ENCODE measurements around the gene DCD.

DNA sequence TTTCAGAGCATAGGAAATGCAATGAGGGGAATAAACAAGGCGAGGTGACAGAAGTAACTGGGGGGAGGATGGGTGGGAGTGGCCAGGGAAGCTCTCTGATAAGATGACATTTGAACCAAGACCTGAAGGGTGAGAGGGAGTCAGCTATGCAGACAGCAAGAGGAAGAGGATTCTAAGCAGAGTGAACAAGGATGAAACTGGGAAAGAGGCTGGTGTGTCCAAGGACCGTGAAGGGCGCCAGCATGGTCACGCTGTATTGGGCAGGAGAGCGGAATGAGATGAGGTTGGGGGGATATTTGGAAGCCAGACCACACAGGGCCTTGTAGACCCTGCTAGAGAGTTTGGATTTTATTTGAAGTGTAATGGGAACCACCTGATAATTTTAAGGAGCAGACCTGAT, 49.2 kb downstream of the DCD start:
- no peak for TF ChIP-seq ZNF384 (IDR thresholded peaks at IDR 0.05; ENCODE audit: borderline replicate concordance, low read depth, low read length)
- TF ChIP-seq, protein P1, sequence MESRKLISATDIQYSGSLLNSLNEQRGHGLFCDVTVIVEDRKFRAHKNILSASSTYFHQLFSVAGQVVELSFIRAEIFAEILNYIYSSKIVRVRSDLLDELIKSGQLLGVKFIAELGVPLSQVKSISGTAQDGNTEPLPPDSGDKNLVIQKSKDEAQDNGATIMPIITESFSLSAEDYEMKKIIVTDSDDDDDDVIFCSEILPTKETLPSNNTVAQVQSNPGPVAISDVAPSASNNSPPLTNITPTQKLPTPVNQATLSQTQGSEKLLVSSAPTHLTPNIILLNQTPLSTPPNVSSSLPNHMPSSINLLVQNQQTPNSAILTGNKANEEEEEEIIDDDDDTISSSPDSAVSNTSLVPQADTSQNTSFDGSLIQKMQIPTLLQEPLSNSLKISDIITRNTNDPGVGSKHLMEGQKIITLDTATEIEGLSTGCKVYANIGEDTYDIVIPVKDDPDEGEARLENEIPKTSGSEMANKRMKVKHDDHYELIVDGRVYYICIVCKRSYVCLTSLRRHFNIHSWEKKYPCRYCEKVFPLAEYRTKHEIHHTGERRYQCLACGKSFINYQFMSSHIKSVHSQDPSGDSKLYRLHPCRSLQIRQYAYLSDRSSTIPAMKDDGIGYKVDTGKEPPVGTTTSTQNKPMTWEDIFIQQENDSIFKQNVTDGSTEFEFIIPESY (IDR thresholded peaks at IDR 0.05), result no peak
- TF ChIP-seq, protein P2, sequence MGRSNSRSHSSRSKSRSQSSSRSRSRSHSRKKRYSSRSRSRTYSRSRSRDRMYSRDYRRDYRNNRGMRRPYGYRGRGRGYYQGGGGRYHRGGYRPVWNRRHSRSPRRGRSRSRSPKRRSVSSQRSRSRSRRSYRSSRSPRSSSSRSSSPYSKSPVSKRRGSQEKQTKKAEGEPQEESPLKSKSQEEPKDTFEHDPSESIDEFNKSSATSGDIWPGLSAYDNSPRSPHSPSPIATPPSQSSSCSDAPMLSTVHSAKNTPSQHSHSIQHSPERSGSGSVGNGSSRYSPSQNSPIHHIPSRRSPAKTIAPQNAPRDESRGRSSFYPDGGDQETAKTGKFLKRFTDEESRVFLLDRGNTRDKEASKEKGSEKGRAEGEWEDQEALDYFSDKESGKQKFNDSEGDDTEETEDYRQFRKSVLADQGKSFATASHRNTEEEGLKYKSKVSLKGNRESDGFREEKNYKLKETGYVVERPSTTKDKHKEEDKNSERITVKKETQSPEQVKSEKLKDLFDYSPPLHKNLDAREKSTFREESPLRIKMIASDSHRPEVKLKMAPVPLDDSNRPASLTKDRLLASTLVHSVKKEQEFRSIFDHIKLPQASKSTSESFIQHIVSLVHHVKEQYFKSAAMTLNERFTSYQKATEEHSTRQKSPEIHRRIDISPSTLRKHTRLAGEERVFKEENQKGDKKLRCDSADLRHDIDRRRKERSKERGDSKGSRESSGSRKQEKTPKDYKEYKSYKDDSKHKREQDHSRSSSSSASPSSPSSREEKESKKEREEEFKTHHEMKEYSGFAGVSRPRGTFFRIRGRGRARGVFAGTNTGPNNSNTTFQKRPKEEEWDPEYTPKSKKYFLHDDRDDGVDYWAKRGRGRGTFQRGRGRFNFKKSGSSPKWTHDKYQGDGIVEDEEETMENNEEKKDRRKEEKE (IDR thresholded peaks at IDR 0.05), result no peak
- TF ChIP-seq, protein P3, sequence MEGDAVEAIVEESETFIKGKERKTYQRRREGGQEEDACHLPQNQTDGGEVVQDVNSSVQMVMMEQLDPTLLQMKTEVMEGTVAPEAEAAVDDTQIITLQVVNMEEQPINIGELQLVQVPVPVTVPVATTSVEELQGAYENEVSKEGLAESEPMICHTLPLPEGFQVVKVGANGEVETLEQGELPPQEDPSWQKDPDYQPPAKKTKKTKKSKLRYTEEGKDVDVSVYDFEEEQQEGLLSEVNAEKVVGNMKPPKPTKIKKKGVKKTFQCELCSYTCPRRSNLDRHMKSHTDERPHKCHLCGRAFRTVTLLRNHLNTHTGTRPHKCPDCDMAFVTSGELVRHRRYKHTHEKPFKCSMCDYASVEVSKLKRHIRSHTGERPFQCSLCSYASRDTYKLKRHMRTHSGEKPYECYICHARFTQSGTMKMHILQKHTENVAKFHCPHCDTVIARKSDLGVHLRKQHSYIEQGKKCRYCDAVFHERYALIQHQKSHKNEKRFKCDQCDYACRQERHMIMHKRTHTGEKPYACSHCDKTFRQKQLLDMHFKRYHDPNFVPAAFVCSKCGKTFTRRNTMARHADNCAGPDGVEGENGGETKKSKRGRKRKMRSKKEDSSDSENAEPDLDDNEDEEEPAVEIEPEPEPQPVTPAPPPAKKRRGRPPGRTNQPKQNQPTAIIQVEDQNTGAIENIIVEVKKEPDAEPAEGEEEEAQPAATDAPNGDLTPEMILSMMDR (IDR thresholded peaks at IDR 0.05 in 2 of 3, conservative IDR thresholded peaks at IDR 0.05 in 1 of 3; ENCODE audit: control insufficient read depth in 2 of 3, extremely low read depth in 1 of 3, insufficient read depth in 1 of 3, low read depth in 3 of 3, low read length in 3 of 3), result no peak
- TF ChIP-seq CHD2 (IDR thresholded peaks at IDR 0.05; ENCODE audit: borderline replicate concordance, low read depth, low read length), result no peak
- no peak for TF ChIP-seq LARP7 (IDR thresholded peaks at IDR 0.05)
- TF ChIP-seq, protein P4, sequence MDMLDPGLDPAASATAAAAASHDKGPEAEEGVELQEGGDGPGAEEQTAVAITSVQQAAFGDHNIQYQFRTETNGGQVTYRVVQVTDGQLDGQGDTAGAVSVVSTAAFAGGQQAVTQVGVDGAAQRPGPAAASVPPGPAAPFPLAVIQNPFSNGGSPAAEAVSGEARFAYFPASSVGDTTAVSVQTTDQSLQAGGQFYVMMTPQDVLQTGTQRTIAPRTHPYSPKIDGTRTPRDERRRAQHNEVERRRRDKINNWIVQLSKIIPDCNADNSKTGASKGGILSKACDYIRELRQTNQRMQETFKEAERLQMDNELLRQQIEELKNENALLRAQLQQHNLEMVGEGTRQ (IDR thresholded peaks at IDR 0.05; ENCODE audit: borderline replicate concordance, low read depth, low read length), result no peak
- TF ChIP-seq CHD1 (IDR thresholded peaks at IDR 0.05; ENCODE audit: low read depth, low read length), result no peak
- no peak for TF ChIP-seq CBX5 (IDR thresholded peaks at IDR 0.05; ENCODE audit: low read depth)
